ENCODE measurements around the gene HBB.

The HBB gene

GRCh38 chr11:5227681-5228080 is 810 bp upstream of the HBB start:
- DNase-seq (ENCODE audit: low read depth, low spot score), result no peak

GRCh38 chr11:5225480-5225871 is 1.4 kb downstream of the HBB start:
- DNase-seq (ENCODE audit: low read depth, low spot score), result no peak

- DNase-seq (ENCODE audit: low read depth, low spot score), result no peak
Observed at GRCh38 chr11:5224538-5225479, 2.1 kb downstream of the HBB start.

- no peak for DNase-seq (ENCODE audit: low read depth, low spot score)
Observed at GRCh38 chr11:5223686-5224085, 3.2 kb downstream of the HBB start.

- no peak for DNase-seq (ENCODE audit: low read depth, low spot score)
Observed at GRCh38 chr11:5223146-5223545, 3.7 kb downstream of the HBB start.

- no peak for DNase-seq (ENCODE audit: low read depth, low spot score)
Observed at GRCh38 chr11:5210376-5210885, 16.4 kb downstream of the HBB start.

- peak; percentile 44 for DNase-seq (ENCODE audit: low read depth, low spot score)
Observed at GRCh38 chr11:5204787-5205186, 22.1 kb downstream of the HBB start.

- no peak for DNase-seq (ENCODE audit: low read depth, low spot score)
Observed at GRCh38 chr11:5203366-5203765, 23.5 kb downstream of the HBB start.

GRCh38 chr11:5200582-5200981 is 26.3 kb downstream of the HBB start, which contains the start of gene OR51V1:
TSS of gene OR51V1 (minus strand) at chr11:5200682. CDS start at chr11:5200682, 0 bp downstream.
- DNase-seq (ENCODE audit: low read depth, low spot score), result no peak

- no peak for DNase-seq (ENCODE audit: low read depth, low spot score)
Observed at GRCh38 chr11:5198285-5198684, 28.6 kb downstream of the HBB start.

GRCh38 chr11:5197536-5197935 is 29.3 kb downstream of the HBB start:
- DNase-seq (ENCODE audit: low read depth, low spot score), result no peak

GRCh38 chr11:5196731-5197130 is 30.1 kb downstream of the HBB start:
- DNase-seq (ENCODE audit: low read depth, low spot score), result no peak

- no peak for DNase-seq (ENCODE audit: low read depth, low spot score)
Observed at GRCh38 chr11:5196067-5196466, 30.8 kb downstream of the HBB start.

- DNase-seq (ENCODE audit: low read depth, low spot score), result no peak
Observed at GRCh38 chr11:5192738-5193137, 34.1 kb downstream of the HBB start.

- DNase-seq (ENCODE audit: low read depth, low spot score), result no peak
Observed at GRCh38 chr11:5188201-5188600, 38.7 kb downstream of the HBB start.

- DNase-seq (ENCODE audit: low read depth, low spot score), result no peak
Observed at GRCh38 chr11:5178046-5178837, 48.6 kb downstream of the HBB start.

Measured in smooth muscle cell of the brain vasculature (primary cell).